Measurements from ENCODE around the gene NCOR2.

The NCOR2 gene

DNA sequence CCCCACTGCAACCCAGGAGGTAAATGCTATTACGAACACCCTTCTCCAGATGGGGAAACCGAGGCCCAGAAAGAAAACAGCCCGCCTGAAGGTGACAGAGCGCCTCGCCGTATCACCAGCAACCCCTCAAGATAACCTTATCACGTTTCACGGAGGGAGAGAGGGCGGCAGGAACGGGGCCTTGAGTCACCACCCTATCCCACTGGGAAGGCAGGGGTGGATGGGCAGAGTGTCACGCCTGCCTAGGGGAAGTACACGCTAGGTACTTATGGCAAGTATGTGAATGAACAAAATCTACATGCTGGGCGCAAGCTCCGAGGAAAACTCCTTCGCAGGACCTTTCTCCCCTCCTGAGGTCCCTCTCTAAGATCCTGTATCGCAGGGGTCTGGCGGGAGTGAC is 17.8 kb downstream of the NCOR2 start:
- no peaks in the 10 kb centered on the region for H3K27me3 ChIP-seq (ENCODE audit: control insufficient read depth, insufficient read depth, low read length)
- H3K27ac ChIP-seq (ENCODE audit: low read depth, low read length) = peak overlapping the region; percentile 77
- H3K36me3 ChIP-seq (ENCODE audit: control insufficient read depth, insufficient read depth, low read length) = no peaks in the 10 kb centered on the region
- peaks cover 41% of the 10 kb centered on the region for H3K4me1 ChIP-seq (ENCODE audit: control insufficient read depth, insufficient read depth, low read length)
- no peak overlapping the region for H3K9ac ChIP-seq (ENCODE audit: low read length)
- no peak overlapping the region for H3K4me3 ChIP-seq (ENCODE audit: low read length)

DNA sequence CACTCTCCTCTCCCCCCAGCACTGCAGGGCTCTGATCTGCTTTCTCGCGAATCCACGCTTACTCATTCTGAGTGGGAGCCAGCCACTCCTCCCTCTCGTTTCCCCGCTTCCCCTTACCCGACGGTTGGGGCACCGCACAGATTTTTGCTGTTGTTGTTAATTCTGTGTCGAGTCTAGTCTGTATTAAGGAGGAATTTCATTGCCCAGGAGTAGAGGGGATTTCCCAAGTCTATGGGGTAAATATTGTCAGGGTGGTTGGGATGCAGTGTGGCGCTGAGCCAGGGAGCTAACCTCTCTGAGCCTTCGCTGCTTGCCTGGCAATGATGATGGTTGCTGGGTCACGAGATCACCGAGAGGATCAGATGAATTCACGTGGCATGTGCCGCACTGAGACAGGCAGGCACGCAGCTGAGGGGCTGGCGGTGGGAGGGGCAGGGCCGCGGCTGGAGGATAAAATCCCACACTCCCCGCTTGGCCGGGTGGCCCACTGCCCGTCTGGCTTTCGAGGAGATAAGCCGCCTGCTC is 18.5 kb downstream of the NCOR2 start:
- Histone ChIP-seq H3K27ac (ENCODE audit: low read depth, low read length) (peak overlapping the region; percentile 77), H3K4me1 (ENCODE audit: control insufficient read depth, insufficient read depth, low read length) (peaks cover 46% of the 10 kb centered on the region), H3K27me3 (ENCODE audit: control insufficient read depth, insufficient read depth, low read length) (no peaks in the 10 kb centered on the region), H3K4me3 (ENCODE audit: low read length) (no peak overlapping the region), H3K9ac (ENCODE audit: low read length) (peak overlapping the region; percentile 10), H3K36me3 (ENCODE audit: control insufficient read depth, insufficient read depth, low read length) (no peaks in the 10 kb centered on the region)

DNA sequence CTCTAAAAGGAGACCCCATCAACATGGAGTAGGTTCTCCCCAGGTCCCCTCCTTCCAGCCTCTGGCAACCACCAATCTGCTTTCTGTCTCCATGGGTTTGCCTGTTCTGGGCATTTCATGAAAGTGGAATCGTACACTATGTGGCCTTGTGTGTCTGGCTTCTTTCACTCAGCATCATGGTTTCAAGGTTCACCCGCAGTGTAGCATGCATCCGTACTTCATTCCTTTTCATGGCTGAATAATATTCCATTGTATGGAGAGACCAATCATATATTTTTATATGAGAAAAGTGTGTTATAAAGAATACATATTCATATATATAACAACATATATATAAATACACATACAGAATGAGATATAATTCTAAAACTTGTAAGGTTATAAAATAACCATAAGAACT is 19.8 kb downstream of the NCOR2 start:
- H3K4me3 ChIP-seq (ENCODE audit: low read length) = no peak overlapping the region
- no peak overlapping the region for H3K9ac ChIP-seq (ENCODE audit: low read length)
- H3K27ac ChIP-seq (ENCODE audit: low read depth, low read length) = no peak overlapping the region
- no peaks in the 10 kb centered on the region for H3K27me3 ChIP-seq (ENCODE audit: control insufficient read depth, insufficient read depth, low read length)
- peaks cover 56% of the 10 kb centered on the region for H3K4me1 ChIP-seq (ENCODE audit: control insufficient read depth, insufficient read depth, low read length)
- H3K36me3 ChIP-seq (ENCODE audit: control insufficient read depth, insufficient read depth, low read length) = no peaks in the 10 kb centered on the region

DNA sequence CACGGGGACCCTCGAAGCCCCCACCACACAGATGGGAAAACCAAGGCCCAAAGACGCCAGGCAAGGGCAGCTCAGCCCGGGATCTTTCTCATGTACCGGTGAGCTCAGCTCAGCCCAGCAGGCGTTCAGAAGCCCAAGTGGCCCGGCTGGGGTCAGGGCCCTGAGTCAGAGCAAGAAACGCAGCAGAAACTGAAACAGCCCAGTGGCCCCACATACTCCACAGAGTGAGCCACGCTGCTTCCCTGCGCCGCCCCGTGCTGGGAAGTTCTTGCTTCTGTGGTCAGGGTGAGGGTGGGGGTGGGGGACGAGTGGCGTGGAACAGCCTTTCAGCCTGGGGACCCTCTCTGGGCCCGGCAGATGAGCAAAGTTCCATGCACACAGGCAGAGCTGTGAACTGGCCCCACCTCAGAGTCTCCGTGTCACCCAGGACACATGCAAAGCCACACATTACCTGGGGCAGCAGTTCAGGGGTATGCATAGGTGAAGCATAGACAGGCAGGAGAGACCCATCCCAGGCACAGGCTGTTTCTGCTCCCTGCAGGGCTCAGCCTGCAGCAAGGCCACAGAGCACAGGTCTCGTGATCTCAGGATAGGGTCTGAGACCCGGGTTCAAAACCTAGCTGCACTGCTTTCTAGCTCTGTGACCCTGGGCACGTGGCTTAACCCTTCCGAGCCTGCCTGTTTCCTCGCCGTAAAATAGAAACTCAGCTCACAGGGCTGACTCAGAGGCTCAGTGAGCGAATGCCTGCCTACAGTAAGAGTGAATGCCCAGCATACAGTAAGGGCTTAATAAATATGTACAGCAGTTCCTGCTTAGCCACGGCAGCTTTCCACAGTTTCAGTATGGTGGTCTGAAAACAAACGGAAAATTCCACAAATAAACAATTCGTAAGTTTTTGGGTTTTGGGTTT is 21.6 kb downstream of the NCOR2 start:
- H3K27ac ChIP-seq (ENCODE audit: low read depth, low read length) = no peak overlapping the region
- H3K9ac ChIP-seq (ENCODE audit: low read length) = no peak overlapping the region
- peaks cover 50% of the 10 kb centered on the region for H3K4me1 ChIP-seq (ENCODE audit: control insufficient read depth, insufficient read depth, low read length)
- H3K36me3 ChIP-seq (ENCODE audit: control insufficient read depth, insufficient read depth, low read length) = no peaks in the 10 kb centered on the region
- H3K4me3 ChIP-seq (ENCODE audit: low read length) = no peak overlapping the region
- H3K27me3 ChIP-seq (ENCODE audit: control insufficient read depth, insufficient read depth, low read length) = no peaks in the 10 kb centered on the region

DNA sequence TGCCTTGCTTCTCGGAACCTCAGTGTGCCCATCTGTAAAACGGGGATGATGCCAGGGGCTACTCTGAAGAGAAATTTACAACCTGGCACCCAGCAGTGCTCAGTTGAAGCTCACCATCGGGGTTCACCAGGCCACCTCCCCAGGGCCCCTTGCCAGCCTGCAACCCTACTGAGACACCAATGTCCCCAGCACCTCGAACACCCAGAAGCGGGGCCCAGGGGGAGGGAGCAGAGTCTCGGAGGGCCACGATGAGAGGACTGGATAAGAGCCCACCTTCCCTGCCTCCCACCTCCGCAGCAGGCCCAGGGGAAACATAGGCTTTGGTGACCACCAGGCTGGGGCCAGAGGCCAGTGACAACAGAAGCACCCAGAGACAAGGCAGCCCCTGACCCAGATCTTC is 22.4 kb downstream of the NCOR2 start:
- H3K36me3 ChIP-seq (ENCODE audit: control insufficient read depth, insufficient read depth, low read length) = no peaks in the 10 kb centered on the region
- H3K4me1 ChIP-seq (ENCODE audit: control insufficient read depth, insufficient read depth, low read length) = peaks cover 42% of the 10 kb centered on the region
- H3K4me3 ChIP-seq (ENCODE audit: low read length) = no peak overlapping the region
- no peaks in the 10 kb centered on the region for H3K27me3 ChIP-seq (ENCODE audit: control insufficient read depth, insufficient read depth, low read length)
- no peak overlapping the region for H3K27ac ChIP-seq (ENCODE audit: low read depth, low read length)
- H3K9ac ChIP-seq (ENCODE audit: low read length) = no peak overlapping the region

DNA sequence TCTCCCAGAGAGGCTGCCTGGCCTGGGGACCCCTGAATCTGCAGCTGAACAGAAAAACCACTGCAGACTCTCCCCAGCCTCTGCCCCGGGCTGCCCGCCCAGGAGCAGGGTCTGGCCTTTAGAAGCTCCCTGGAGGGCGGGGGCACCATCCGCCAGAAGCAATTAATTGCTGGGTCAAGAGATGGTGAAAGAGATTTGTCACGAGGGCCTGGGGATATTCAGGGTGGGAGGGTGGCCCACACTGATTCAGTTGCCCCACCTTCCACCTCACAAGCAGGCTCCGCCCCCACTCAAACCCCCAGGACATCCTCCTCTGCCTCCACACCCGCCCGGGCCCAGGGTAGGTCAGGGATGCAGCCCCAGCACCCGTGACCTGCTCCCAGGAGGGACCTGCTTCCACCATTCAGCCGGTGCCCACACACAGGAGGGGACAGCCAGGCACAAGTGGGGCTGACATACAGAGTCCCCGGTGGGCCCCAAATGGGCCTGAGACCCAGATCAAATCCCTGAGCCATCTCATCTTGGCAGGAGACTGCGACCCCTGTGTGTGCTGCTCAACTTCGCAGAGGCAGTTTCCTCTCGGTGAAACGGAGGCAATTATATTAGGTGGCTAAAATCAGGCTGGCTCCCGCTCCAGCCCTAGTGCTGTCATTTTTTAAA is 23.0 kb downstream of the NCOR2 start:
- H3K4me1 ChIP-seq (ENCODE audit: control insufficient read depth, insufficient read depth, low read length) = peaks cover 42% of the 10 kb centered on the region
- no peak overlapping the region for H3K4me3 ChIP-seq (ENCODE audit: low read length)
- no peaks in the 10 kb centered on the region for H3K36me3 ChIP-seq (ENCODE audit: control insufficient read depth, insufficient read depth, low read length)
- no peaks in the 10 kb centered on the region for H3K27me3 ChIP-seq (ENCODE audit: control insufficient read depth, insufficient read depth, low read length)
- H3K27ac ChIP-seq (ENCODE audit: low read depth, low read length) = no peak overlapping the region
- no peak overlapping the region for H3K9ac ChIP-seq (ENCODE audit: low read length)

DNA sequence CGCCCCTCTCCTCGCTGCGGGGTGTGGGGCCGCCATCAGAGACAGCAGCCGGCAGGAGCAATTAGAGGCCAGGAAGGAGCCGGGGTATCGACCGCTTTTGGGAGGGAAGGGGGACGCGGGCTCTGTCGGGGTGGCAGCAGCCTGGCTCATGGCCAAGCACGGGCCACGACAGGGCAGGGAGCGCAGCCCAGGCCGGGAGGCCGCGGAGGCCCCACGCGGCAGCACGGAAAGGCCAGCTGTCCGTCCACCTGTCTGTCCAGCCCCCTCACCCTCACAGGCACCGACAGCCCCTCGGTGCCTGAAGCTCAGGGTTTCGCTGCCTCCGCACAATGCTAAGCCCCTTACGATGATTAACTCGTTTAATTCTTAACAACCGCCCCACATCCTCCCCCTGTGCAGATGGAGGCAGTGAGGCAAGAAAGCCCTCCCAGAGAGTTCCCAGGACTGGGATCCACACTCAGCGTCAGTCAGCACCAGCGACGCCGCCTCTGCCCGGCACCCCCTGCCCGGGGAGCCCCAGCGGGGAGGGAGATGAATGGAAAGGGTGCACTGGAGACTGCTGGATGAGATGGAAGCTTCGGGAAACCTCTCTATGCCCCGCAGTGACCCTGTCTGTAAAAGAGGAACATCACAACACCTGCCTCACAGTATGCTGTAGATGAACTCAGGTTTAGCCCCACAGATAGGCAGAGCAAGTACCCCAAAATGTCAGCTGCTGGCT is 23.7 kb downstream of the NCOR2 start:
- peaks cover 41% of the 10 kb centered on the region for H3K4me1 ChIP-seq (ENCODE audit: control insufficient read depth, insufficient read depth, low read length)
- no peak overlapping the region for H3K9ac ChIP-seq (ENCODE audit: low read length)

DNA sequence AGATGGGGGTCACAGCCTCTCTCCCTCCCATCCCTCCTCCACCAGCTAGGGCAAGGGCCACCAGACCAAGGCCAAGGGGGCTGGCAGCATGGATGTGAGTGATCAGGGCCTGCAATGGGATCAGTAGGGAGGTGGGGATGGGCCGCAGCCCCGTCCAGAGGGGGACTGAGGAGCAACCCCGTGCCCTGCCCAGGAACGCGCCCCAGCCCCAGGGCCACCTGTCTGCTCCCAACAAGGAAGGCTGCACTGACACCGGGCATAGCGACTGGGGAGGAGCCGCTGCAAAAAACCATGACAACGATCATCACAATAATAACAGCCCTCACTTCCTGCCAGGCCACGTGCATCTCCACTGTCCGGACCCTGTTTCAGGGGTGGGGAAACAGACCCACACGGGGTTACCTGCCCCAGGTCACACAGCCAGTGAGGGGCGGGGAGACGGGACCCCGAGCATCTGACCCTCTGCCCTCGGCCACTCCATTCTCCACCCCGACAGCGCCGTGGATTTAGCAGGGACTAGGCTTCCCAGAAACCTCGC is 24.3 kb downstream of the NCOR2 start:
- Histone ChIP-seq H3K4me1 (ENCODE audit: control insufficient read depth, insufficient read depth, low read length) (peaks cover 44% of the 10 kb centered on the region), H3K36me3 (ENCODE audit: control insufficient read depth, insufficient read depth, low read length) (no peaks in the 10 kb centered on the region), H3K27ac (ENCODE audit: low read depth, low read length) (no peak overlapping the region), H3K9ac (ENCODE audit: low read length) (no peak overlapping the region), H3K27me3 (ENCODE audit: control insufficient read depth, insufficient read depth, low read length) (no peaks in the 10 kb centered on the region), H3K4me3 (ENCODE audit: low read length) (peak overlapping the region; percentile 4)

More for the DNA sequence above, 23.7 kb downstream of the NCOR2 start:
- Histone ChIP-seq H3K4me3 (ENCODE audit: low read length) (peak overlapping the region; percentile 4), H3K27ac (ENCODE audit: low read depth, low read length) (no peak overlapping the region), H3K27me3 (ENCODE audit: control insufficient read depth, insufficient read depth, low read length) (no peaks in the 10 kb centered on the region), H3K36me3 (ENCODE audit: control insufficient read depth, insufficient read depth, low read length) (no peaks in the 10 kb centered on the region)

DNA sequence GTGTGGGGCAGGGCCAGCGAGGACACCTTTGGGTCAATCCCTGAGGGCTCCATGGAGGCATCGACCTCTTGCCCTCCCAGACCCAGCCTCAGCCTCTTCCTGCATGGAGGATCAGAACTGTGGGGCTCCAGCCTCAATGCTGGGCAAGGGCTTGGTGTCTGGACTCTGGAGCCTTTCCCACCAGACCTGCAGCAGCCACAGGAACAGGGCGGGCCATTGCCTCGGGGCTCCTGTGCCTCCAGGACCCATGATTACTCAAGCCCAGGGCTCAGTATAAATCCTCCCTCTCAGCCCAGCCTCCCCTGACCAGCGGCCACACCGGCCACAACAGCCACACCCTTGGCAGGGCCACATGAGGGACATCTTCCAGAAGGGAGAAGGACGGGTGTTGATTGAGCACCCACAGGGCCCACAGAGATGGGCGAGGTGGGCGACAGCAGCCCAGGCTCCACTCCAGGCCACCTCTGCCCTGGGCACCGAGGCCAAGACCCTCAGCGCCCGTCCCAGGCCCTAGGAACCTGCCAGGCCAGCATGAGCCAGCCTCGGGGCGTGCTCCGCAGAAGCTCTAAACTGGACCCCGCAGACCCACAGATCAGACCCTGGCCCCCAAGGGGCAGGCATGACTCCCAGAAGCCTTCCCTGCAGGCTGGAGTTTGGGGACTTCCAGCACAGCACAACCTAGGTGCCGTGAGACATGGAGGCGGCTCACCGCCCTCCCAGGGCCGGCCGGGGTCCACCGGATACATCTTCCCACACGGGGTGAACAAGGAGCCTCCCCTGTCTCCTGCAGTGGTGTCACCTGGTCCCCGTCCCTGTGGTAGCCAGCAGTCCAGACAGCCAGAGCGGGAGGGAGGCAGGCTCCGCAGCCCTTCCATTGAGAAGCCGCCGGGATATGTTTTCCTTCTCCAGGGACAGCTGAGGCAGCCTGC is 25.1 kb downstream of the NCOR2 start:
- no peaks in the 10 kb centered on the region for H3K27me3 ChIP-seq (ENCODE audit: control insufficient read depth, insufficient read depth, low read length)
- peaks cover 52% of the 10 kb centered on the region for H3K4me1 ChIP-seq (ENCODE audit: control insufficient read depth, insufficient read depth, low read length)
- H3K4me3 ChIP-seq (ENCODE audit: low read length) = no peak overlapping the region
- no peak overlapping the region for H3K27ac ChIP-seq (ENCODE audit: low read depth, low read length)
- H3K9ac ChIP-seq (ENCODE audit: low read length) = no peak overlapping the region
- H3K36me3 ChIP-seq (ENCODE audit: control insufficient read depth, insufficient read depth, low read length) = no peaks in the 10 kb centered on the region

DNA sequence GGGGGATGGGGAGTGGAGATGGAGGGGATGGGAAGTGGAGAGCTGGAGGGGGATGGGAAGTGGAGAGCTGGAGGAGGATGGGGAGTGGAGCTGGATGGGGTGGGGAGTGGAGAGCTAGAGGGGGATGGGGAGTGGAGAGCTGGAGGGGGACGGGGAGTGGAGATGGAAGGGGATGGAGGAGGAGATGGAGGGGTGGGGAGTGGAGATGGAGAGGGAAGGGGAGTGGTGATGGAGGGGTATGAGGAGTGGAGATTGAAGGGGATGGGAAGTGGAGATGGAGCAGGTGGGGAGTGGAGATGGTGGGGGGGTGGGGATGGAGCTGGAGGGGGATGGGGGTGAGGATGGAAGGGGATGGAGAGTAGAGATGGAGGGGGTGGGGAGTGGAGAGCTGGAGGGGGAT is 26.1 kb downstream of the NCOR2 start:
- Histone ChIP-seq H3K27me3 (ENCODE audit: control insufficient read depth, insufficient read depth, low read length) (no peaks in the 10 kb centered on the region), H3K36me3 (ENCODE audit: control insufficient read depth, insufficient read depth, low read length) (no peaks in the 10 kb centered on the region), H3K27ac (ENCODE audit: low read depth, low read length) (no peak overlapping the region), H3K4me3 (ENCODE audit: low read length) (no peak overlapping the region), H3K4me1 (ENCODE audit: control insufficient read depth, insufficient read depth, low read length) (peaks cover 53% of the 10 kb centered on the region), H3K9ac (ENCODE audit: low read length) (no peak overlapping the region)
